GM12878 (cell line): ENCODE results near the gene TMEM256. TPM values are rescaled to one million over a fixed set of nuclear protein-coding genes. Genes with fewer than 3 reads are reported as not detected.

Source experiments
- CBX5 ChIP-seq: sonication (generic); IDR thresholded peaks from 2 replicates; pipeline ENCODE4 v1.6.1; 2016; ENCODE audit warnings: low read depth, moderate library complexity, mild to moderate bottlenecking, inconsistent platforms
- CEBPB ChIP-seq, 2 experiments: fragments of 150-350 bp in 1 of 2; IDR thresholded peaks; 2 replicates each; pipeline ENCODE4 v1.6.1; 2012 to 2014; ENCODE audit warnings: low read depth in 2 of 2, low read length in 2 of 2, borderline replicate concordance in 1 of 2, inconsistent platforms in 1 of 2
- DPF2 ChIP-seq: fragments of 450-650 bp; IDR thresholded peaks from 2 replicates; pipeline ENCODE4 v1.6.1; 2017; ENCODE audit warnings: mild to moderate bottlenecking
- E4F1 ChIP-seq: fragments of 450-650 bp; IDR thresholded peaks from 2 replicates; pipeline ENCODE4 v1.6.1; 2018; ENCODE audit warnings: borderline replicate concordance, mild to moderate bottlenecking; ENCODE audit not compliant: partially characterized antibody
- EED ChIP-seq: sonication (generic); IDR thresholded peaks from 2 replicates; pipeline ENCODE4 v1.6.1; 2016; ENCODE audit warnings: antibody characterized with exemption, low read depth
- LARP7 ChIP-seq: fragments of 450-650 bp; IDR thresholded peaks from 2 replicates; pipeline ENCODE4 v1.6.1; 2017; ENCODE audit warnings: mild to moderate bottlenecking
- MAX ChIP-seq: IDR thresholded peaks from 2 replicates; pipeline ENCODE4 v1.6.1; 2012; ENCODE audit warnings: low read depth, low read length, improper control_type of control experiment
- NKRF ChIP-seq: fragments of 450-650 bp; conservative IDR thresholded peaks from 2 replicates; pipeline ENCODE4 v1.6.1; 2017; ENCODE audit warnings: mild to moderate bottlenecking, moderate library complexity
- POLR2AphosphoS2 ChIP-seq: IDR thresholded peaks from 2 replicates; pipeline ENCODE4 v1.6.1; 2011; ENCODE audit warnings: low read depth, mild to moderate bottlenecking, low read length, improper control_type of control experiment, moderate library complexity
- RELA ChIP-seq: fragments of 450-650 bp; IDR thresholded peaks from 2 replicates; pipeline ENCODE4 v1.8.0; 2014; ENCODE audit warnings: borderline replicate concordance; ENCODE audit not compliant: partially characterized antibody
- SIN3A ChIP-seq: IDR thresholded peaks from 2 replicates; pipeline ENCODE4 v1.6.1; 2012; ENCODE audit warnings: low read depth, low read length, improper control_type of control experiment
- SMARCA5 ChIP-seq: fragments of 450-650 bp; IDR thresholded peaks from 2 replicates; pipeline ENCODE4 v1.6.1; 2017; ENCODE audit warnings: mild to moderate bottlenecking
- STAT1 ChIP-seq: fragments of 450-650 bp; conservative IDR thresholded peaks from 2 replicates; pipeline ENCODE4 v1.6.1; 2014; ENCODE audit warnings: antibody characterized with exemption, mild to moderate bottlenecking
- TCF7 ChIP-seq: IDR thresholded peaks from 2 replicates; pipeline ENCODE4 v1.6.1; 2014; ENCODE audit warnings: antibody characterized with exemption, borderline replicate concordance
- YY1 ChIP-seq: IDR thresholded peaks from 2 replicates; pipeline ENCODE4 v1.6.1; 2011; ENCODE audit warnings: low read depth, mild to moderate bottlenecking, low read length
- ZNF217 ChIP-seq: fragments of 450-650 bp; IDR thresholded peaks from 2 replicates; pipeline ENCODE4 v1.6.1; 2017; ENCODE audit warnings: antibody characterized with exemption, mild to moderate bottlenecking
- polyA plus RNA-seq, 11 experiments: library from polyadenylated mRNA; depleted of rRNA in 4 of 11; unstranded in 6 of 11; stranded (reverse) in 5 of 11; fragments of >200 nt; fragmentation: Nextera tagmentation in 4 of 11; fragmentation: Illumina TruSeq in 1 of 11; extraction: Ambion mirVana in 4 of 11; extraction: Trizol in 1 of 11; gene quantifications; 1 replicate in 1 of 11; 2 replicates in 10 of 11; pipeline versions ENCODE4 v1.2.1 to v1.2.3, GENCODE V29; 2011 to 2016; ENCODE audit warnings: inconsistent platforms in 2 of 11, missing spikeins in 2 of 11, low read depth in 1 of 11
- total RNA-seq, 4 experiments: library from RNA; depleted of rRNA in 3 of 4; stranded (reverse); fragments of >200 nt in 3 of 4; fragmentation: Illumina TruSeq in 1 of 4; extraction: Trizol in 1 of 4; gene quantifications; 2 replicates each; pipeline versions ENCODE4 v1.2.1 to v1.2.3, GENCODE V29; 2013 to 2021
- TF ChIP-seq, protein P1 (sequence below): fragments of 450-650 bp; formaldehyde crosslinking; IDR thresholded peaks from 2 replicates; pipeline ENCODE4 v1.4.0; 2020; ENCODE audit warnings: mild to moderate bottlenecking, moderate library complexity
- TF ChIP-seq, protein P2 (sequence below): fragments of 450-650 bp; IDR thresholded peaks from 2 replicates; pipeline ENCODE4 v1.6.1; 2016; ENCODE audit warnings: mild to moderate bottlenecking
- TF ChIP-seq, protein P3 (sequence below): fragments of 450-650 bp; IDR thresholded peaks from 2 replicates; pipeline ENCODE4 v1.6.1; 2014; ENCODE audit warnings: mild to moderate bottlenecking

The TMEM256 gene
- total and polyA plus RNA-seq, 10 of the 15 experiments (the other 5 are each of a cell fraction or from before 2014, with no cell fraction given): 57.3 to 342 (median 95.7) TPM

- TF ChIP-seq NKRF (no peak; the same call in 1 of the 2 replicates), ZNF217 (no peak), TCF7 (no peak), LARP7 (no peak), POLR2AphosphoS2 (no peak), MAX (no peak), CBX5 (no peak), EED (no peak), YY1 (no peak), SMARCA5 (0 out of 2 replicates have a peak, but pooled peaks have one; percentile 53), E4F1 (no peak), STAT1 (no peak), RELA (peak; percentile 4), SIN3A (no peak), DPF2 (0 out of 2 replicates have a peak, but pooled peaks have one; percentile 70), CEBPB (IDR thresholded peaks at IDR 0.05; ENCODE audit: borderline replicate concordance in 1 of 2, low read depth in 2 of 2, low read length in 2 of 2) (no peak)
- TF ChIP-seq, protein P1, sequence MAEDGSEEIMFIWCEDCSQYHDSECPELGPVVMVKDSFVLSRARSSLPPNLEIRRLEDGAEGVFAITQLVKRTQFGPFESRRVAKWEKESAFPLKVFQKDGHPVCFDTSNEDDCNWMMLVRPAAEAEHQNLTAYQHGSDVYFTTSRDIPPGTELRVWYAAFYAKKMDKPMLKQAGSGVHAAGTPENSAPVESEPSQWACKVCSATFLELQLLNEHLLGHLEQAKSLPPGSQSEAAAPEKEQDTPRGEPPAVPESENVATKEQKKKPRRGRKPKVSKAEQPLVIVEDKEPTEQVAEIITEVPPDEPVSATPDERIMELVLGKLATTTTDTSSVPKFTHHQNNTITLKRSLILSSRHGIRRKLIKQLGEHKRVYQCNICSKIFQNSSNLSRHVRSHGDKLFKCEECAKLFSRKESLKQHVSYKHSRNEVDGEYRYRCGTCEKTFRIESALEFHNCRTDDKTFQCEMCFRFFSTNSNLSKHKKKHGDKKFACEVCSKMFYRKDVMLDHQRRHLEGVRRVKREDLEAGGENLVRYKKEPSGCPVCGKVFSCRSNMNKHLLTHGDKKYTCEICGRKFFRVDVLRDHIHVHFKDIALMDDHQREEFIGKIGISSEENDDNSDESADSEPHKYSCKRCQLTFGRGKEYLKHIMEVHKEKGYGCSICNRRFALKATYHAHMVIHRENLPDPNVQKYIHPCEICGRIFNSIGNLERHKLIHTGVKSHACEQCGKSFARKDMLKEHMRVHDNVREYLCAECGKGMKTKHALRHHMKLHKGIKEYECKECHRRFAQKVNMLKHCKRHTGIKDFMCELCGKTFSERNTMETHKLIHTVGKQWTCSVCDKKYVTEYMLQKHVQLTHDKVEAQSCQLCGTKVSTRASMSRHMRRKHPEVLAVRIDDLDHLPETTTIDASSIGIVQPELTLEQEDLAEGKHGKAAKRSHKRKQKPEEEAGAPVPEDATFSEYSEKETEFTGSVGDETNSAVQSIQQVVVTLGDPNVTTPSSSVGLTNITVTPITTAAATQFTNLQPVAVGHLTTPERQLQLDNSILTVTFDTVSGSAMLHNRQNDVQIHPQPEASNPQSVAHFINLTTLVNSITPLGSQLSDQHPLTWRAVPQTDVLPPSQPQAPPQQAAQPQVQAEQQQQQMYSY (CRISPR knock-in tag): no peak
- TF ChIP-seq, protein P2, sequence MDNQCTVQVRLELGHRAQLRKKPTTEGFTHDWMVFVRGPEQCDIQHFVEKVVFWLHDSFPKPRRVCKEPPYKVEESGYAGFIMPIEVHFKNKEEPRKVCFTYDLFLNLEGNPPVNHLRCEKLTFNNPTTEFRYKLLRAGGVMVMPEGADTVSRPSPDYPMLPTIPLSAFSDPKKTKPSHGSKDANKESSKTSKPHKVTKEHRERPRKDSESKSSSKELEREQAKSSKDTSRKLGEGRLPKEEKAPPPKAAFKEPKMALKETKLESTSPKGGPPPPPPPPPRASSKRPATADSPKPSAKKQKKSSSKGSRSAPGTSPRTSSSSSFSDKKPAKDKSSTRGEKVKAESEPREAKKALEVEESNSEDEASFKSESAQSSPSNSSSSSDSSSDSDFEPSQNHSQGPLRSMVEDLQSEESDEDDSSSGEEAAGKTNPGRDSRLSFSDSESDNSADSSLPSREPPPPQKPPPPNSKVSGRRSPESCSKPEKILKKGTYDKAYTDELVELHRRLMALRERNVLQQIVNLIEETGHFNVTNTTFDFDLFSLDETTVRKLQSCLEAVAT: peak; percentile 77; the same call in 1 of the 2 replicates
- TF ChIP-seq, protein P3, sequence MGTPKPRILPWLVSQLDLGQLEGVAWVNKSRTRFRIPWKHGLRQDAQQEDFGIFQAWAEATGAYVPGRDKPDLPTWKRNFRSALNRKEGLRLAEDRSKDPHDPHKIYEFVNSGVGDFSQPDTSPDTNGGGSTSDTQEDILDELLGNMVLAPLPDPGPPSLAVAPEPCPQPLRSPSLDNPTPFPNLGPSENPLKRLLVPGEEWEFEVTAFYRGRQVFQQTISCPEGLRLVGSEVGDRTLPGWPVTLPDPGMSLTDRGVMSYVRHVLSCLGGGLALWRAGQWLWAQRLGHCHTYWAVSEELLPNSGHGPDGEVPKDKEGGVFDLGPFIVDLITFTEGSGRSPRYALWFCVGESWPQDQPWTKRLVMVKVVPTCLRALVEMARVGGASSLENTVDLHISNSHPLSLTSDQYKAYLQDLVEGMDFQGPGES: no peak
Measured at GRCh38 chr17:7440113-7440833, 36.4 kb upstream of the TMEM256 start (continued).
